ENCODE data around the gene TFCP2.
"Not testable (repeated sequence)": the region's sequence is repeated elsewhere in the genome, so short reads cannot be mapped to it uniquely, and the experiment has no call there.

The TFCP2 gene, protein sequence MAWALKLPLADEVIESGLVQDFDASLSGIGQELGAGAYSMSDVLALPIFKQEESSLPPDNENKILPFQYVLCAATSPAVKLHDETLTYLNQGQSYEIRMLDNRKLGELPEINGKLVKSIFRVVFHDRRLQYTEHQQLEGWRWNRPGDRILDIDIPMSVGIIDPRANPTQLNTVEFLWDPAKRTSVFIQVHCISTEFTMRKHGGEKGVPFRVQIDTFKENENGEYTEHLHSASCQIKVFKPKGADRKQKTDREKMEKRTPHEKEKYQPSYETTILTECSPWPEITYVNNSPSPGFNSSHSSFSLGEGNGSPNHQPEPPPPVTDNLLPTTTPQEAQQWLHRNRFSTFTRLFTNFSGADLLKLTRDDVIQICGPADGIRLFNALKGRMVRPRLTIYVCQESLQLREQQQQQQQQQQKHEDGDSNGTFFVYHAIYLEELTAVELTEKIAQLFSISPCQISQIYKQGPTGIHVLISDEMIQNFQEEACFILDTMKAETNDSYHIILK

GRCh38 chr12:51172515-51173431, at the start of gene TFCP2:
Gene TFCP2 (minus strand): TSS chr12:51173135. CDS start chr12:51172422, 713 bp downstream.
- H3K27ac Mint-ChIP-seq, result peak within 1 kb of the TSS; percentile 82
- no peaks in the 10 kb centered on the region for H3K9me3 Mint-ChIP-seq
- H3K4me1 Mint-ChIP-seq, result peaks cover 25% of the 10 kb centered on the region
- no peaks in the 10 kb centered on the region for H3K27me3 Mint-ChIP-seq
- peak within 1 kb of the TSS; percentile 86 for H3K4me3 Mint-ChIP-seq
- H3K36me3 Mint-ChIP-seq, result peaks cover 2% of the 10 kb centered on the region

- no peaks in the 10 kb centered on the region for H3K36me3 Mint-ChIP-seq
- H3K9me3 Mint-ChIP-seq, result no peaks in the 10 kb centered on the region
- H3K27ac Mint-ChIP-seq, result peak overlapping the region; percentile 65
- H3K4me3 Mint-ChIP-seq, result no peak overlapping the region
- no peaks in the 10 kb centered on the region for H3K27me3 Mint-ChIP-seq
- peaks cover 28% of the 10 kb centered on the region for H3K4me1 Mint-ChIP-seq
These were observed 49.5 kb upstream of the TFCP2 start for GRCh38 chr12:51222461-51222860.

DNA sequence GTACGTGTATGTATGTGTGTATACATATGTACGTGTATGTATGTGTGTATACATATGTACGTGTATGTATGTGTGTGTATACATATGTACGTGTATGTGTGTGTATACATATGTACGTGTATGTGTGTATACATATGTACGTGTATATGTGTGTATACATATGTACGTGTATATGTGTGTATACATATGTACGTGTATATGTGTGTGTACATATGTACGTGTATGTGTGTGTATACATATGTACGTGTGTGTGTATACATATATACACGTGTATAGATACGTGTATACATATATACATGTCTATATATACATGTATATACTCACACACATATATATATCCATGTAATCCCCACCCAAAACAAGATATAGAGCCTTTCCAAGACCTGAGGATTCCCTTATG, 46.9 kb upstream of the TFCP2 start:
- H3K4me1 Mint-ChIP-seq, result peaks cover 32% of the 10 kb centered on the region
- not testable (repeated sequence) for H3K27me3 Mint-ChIP-seq, H3K36me3 Mint-ChIP-seq, H3K27ac Mint-ChIP-seq, H3K9me3 Mint-ChIP-seq
- H3K4me3 Mint-ChIP-seq, result peak overlapping the region; percentile 88

DNA sequence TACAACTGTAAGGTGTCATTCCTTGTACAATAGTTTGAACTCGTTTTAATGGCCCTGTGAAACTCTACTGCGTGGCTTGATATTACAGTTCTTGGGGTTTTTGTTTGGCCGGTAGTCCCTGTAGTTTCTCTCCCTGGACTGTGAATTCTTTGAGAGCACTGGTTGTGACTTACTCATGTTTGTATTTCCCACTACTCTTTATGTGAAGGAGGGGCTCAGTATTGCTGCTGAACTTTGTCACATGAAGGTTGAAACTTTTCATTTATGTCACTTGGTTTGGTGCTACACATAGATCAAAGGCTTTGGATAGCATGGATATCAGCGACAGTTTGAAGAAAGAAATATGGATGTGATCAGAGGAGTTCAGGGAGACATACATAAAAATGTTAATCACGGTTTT, 46.4 kb upstream of the TFCP2 start:
- Mint-ChIP-seq H3K36me3 (peaks cover 1% of the 10 kb centered on the region), H3K4me1 (peaks cover 29% of the 10 kb centered on the region), H3K9me3 (no peaks in the 10 kb centered on the region), H3K27ac (peak overlapping the region; percentile 97), H3K27me3 (no peaks in the 10 kb centered on the region), H3K4me3 (peak overlapping the region; percentile 88)

DNA sequence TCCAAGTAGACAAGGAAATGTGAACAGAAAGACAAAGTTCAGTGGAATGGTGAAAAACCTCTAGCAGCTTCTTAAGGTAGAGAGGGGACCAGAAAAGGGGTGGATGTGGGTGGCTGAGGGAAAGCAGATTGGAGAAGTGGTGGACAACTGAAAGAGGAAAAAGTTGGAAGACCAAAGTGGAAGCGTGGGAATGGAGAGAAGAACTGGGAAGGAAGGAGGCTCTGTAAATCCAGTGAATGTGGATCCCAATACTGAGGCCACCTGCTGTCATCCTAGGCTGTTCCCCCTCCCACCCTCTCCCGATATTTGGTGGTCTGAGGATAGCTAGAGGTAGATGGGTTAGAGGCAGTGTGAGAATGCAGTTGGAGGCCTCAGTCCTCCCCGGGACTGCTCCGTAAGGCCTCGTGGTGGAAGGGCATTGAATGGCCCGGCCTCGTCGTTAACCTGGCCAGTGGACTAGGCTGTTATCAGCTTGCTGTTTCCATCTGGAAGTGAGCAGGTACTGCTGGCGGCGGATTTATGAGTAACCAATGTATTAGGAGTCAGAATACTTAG, 45.7 kb upstream of the TFCP2 start:
- Mint-ChIP-seq H3K27me3 (no peaks in the 10 kb centered on the region), H3K36me3 (peaks cover 3% of the 10 kb centered on the region), H3K27ac (peak overlapping the region; percentile 97), H3K4me3 (peak overlapping the region; percentile 88), H3K9me3 (no peaks in the 10 kb centered on the region), H3K4me1 (peaks cover 29% of the 10 kb centered on the region)

DNA sequence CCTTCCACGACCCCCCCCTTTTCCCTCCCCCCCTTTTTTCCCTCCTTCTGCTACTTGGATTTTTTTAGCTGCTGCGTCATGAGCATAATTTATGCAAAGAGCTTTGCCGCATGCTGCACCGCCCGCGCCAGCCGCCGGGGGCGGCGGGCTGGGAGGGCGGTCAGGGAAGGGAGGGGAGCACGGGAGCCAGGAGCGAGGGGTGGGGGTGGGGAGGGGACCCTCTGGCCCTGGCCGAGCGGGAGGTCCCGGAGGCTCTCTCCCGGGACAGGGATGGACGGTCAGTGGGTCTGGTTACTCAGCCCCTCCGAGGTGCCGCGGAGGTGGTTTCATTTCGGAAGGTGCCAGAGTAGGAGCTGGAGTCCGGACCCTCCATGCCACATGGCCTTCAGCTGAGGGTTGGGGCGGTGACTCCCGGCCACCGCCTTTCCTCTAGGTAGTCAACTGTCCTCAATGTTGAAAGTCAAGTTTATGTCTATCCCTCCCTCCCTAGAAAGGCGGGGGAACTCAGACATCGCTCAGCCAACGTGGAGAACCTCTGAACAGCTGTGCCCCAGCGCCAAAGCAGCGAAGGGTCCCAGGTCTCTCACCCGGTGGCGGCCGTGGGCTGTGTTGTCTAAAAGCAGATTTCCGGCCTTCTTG, 45.2 kb upstream of the TFCP2 start, which contains the start of gene POU6F1:
Gene POU6F1 (minus strand): TSS at position 95 of the 639 bp plus-strand sequence. CDS start 11,226 bp downstream, outside the sequence.
- H3K9me3 Mint-ChIP-seq, result no peaks in the 10 kb centered on the region
- peaks cover 29% of the 10 kb centered on the region for H3K4me1 Mint-ChIP-seq
- no peaks in the 10 kb centered on the region for H3K27me3 Mint-ChIP-seq
- peak within 1 kb of the TSS; percentile 97 for H3K27ac Mint-ChIP-seq
- H3K36me3 Mint-ChIP-seq, result peaks cover 3% of the 10 kb centered on the region
- H3K4me3 Mint-ChIP-seq, result peak within 1 kb of the TSS; percentile 88

- no peak overlapping the region for H3K27ac Mint-ChIP-seq
- peak overlapping the region; percentile 88 for H3K4me3 Mint-ChIP-seq
- H3K9me3 Mint-ChIP-seq, result no peaks in the 10 kb centered on the region
- peaks cover 3% of the 10 kb centered on the region for H3K36me3 Mint-ChIP-seq
- H3K27me3 Mint-ChIP-seq, result no peaks in the 10 kb centered on the region
- peaks cover 25% of the 10 kb centered on the region for H3K4me1 Mint-ChIP-seq
These were observed 44.4 kb upstream of the TFCP2 start for GRCh38 chr12:51217133-51217967.

DNA sequence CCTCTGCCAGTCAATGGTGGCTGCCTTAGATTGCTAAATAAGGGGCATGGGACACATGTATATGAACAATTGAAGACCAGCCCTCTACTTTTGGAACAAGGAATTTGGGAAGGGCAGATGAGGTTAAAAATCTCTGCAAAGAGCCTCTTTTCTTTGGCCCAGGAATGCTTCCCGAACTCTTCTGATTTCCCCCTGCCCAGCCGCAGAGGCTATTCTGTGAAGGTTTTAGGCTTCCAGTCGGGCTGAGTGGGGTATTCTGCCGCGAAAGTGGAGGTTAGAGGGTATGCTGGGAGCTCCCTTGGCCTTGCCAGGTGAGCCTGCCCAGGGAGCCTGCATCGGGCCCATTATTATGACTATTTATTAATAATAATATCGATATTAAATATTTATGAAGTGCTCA, 43.7 kb upstream of the TFCP2 start:
- Mint-ChIP-seq H3K27ac (peak overlapping the region; percentile 90), H3K27me3 (no peaks in the 10 kb centered on the region), H3K4me1 (peaks cover 25% of the 10 kb centered on the region), H3K9me3 (no peaks in the 10 kb centered on the region), H3K4me3 (peak overlapping the region; percentile 84), H3K36me3 (peaks cover 3% of the 10 kb centered on the region)

GRCh38 chr12:51214895-51215294, 42.0 kb upstream of the TFCP2 start:
- Mint-ChIP-seq H3K27me3 (no peaks in the 10 kb centered on the region), H3K36me3 (peaks cover 3% of the 10 kb centered on the region), H3K27ac (no peak overlapping the region), H3K9me3 (no peaks in the 10 kb centered on the region), H3K4me3 (no peak overlapping the region), H3K4me1 (peaks cover 28% of the 10 kb centered on the region)

- Mint-ChIP-seq H3K9me3 (no peaks in the 10 kb centered on the region), H3K36me3 (peaks cover 3% of the 10 kb centered on the region), H3K4me3 (no peak overlapping the region), H3K27me3 (no peaks in the 10 kb centered on the region), H3K4me1 (peaks cover 7% of the 10 kb centered on the region), H3K27ac (peak overlapping the region; percentile 55)
These were observed 37.9 kb upstream of the TFCP2 start for GRCh38 chr12:51210690-51211395.

DNA sequence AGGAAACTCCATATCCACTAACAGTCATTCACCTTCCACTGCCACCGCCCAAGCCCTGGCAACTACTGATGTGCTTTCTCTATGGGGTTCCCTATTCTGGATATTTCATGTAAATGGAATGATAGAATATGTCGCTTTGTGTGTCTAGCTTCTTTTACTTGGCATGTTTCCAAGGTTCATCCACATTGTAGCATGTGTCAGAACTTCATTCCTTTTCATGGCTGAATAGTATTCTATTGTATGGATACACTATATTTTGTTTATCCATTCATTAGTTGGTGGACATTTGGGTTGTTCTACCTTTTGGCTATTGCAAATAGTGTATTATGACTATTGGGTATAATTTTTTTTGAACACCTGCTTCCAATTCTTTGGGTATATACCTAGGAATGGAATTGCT, 36.3 kb upstream of the TFCP2 start:
- Mint-ChIP-seq H3K27me3 (no peaks in the 10 kb centered on the region), H3K4me3 (no peak overlapping the region), H3K4me1 (peaks cover 7% of the 10 kb centered on the region), H3K9me3 (no peaks in the 10 kb centered on the region), H3K27ac (peak overlapping the region; percentile 68), H3K36me3 (peaks cover 2% of the 10 kb centered on the region)

DNA sequence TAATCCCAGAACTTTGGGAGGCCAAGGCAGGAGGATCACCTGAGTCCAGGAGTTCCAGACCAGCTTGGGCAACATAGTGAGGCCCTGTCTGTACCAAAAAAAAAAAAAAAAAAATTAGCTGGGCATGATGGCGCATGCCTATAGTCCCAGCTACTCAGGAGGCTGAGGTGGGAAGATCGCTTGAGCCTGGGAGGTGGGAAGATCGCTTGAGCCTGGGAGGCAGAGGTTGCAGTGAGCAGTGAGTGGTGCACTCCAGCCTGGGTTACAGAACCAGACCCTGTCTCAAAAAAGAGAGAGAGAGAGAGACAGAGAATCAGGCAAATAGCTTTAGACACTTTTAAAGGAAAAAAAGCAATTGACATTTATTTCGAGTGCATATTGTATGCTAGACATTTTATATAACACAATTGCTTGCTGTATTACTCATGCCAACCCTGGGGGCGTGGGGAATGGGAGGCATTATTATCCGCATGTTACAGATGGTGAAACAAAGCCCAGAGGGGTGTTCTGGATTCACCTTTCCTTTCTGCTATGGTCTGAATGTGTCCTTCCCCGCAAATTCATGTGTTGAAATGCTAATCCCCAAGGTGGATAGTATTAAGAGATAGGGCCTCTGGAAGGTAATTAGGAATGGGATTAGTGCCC, 35.2 kb upstream of the TFCP2 start:
- Mint-ChIP-seq H3K27ac (no peak overlapping the region), H3K27me3 (no peaks in the 10 kb centered on the region), H3K9me3 (no peaks in the 10 kb centered on the region), H3K4me3 (no peak overlapping the region), H3K4me1 (peaks cover 14% of the 10 kb centered on the region), H3K36me3 (peaks cover 1% of the 10 kb centered on the region)

GRCh38 chr12:51205350-51205749, 32.4 kb upstream of the TFCP2 start:
- Mint-ChIP-seq H3K4me1 (peaks cover 25% of the 10 kb centered on the region), H3K27ac (peak overlapping the region; percentile 66), H3K36me3 (peaks cover 4% of the 10 kb centered on the region), H3K27me3 (no peaks in the 10 kb centered on the region), H3K4me3 (no peak overlapping the region), H3K9me3 (no peaks in the 10 kb centered on the region)

Data from activated naive CD4-positive, alpha-beta T cell treated with anti-CD3 and anti-CD28 coated beads, Interleukin-2, amount 50 U/mL, for 24 hours (primary cell).